Stimulated activated CD4-positive, alpha-beta T cell treated with anti-CD3 and anti-CD28 coated beads, Interleukin-1b, Interleukin-23, amount 100 ng/mL, for 1 hour (primary cell): ENCODE results near the gene HMGN3.

ENCODE experiments used
- DNase-seq, 2 donors: peaks; one replicate each; pipeline ENCODE4 v3.0.0-alpha.2; 2020; ENCODE audit warnings: low read depth in 2 of 2

The HMGN3 gene

DNA sequence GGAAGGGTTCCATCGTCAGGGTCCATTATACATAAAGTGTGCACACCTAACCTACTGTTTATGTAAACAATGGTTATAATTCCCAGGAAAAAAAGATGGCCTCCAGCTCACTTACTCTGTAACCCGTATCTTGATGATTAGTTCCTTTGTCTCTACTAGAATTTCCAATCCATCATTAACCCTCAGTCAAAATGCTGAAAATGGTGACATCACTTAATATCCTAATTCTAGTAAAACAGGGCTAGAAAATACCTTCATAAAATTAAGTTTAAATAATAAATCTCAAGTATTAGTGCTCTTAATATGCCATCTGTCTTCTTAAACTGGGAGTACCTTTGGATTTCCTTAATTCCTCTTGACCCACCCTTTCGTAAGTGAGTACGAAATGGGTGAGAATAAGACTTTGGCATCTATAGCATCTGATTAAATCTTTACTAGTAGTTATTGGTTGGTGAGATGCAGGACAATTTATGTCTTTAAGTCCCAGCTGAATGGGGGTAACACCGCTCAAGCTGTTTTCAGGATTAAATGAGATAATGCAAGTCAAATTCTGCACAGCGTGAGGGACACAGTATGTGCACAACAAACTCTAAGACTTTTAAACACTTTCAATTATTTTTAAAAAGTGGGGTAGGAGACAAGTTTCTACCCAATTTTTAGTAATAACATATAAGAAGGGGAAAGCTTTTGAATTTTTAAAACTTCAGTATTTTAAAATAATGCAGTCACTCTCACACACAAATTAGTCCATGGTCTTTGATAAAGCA is 1.6 kb downstream of the HMGN3 start:
- no peak for DNase-seq

DNA sequence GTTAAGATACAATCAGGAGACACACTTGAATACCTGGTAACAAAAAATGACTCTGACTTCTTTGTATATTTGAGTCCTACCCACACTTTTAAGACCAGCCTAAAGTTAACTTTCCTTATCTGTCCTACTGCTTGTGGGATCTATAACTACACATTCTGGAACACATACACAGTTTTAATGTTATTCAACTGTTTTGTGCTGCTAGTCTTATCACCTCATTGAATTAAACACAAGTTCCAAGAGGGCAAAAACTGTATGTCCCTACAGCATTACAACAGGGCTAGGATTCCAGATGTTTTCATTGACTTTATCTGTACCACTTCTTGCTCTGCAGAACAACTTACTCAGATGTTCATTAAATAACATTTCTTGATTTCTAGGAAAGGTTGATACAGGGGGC is 2.8 kb downstream of the HMGN3 start:
- no peak for DNase-seq

DNA sequence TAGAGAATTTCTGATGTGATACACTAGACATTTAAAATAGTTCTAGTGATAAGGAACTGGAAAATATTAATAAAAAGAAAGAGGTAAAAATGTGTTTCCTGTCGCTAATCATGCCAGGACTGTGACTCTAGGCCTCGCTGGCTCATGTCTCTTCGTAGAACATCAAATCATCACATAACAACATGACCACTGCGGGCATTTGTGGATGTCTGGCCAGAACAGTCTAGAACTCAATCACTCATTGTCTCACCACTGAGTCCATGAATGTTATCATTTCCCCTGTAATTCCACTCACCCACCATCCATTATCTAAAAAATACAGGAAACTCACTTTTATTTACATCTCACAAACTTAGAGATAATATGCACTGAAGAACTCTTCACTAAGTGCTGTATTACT is 3.4 kb downstream of the HMGN3 start:
- no peak for DNase-seq

DNA sequence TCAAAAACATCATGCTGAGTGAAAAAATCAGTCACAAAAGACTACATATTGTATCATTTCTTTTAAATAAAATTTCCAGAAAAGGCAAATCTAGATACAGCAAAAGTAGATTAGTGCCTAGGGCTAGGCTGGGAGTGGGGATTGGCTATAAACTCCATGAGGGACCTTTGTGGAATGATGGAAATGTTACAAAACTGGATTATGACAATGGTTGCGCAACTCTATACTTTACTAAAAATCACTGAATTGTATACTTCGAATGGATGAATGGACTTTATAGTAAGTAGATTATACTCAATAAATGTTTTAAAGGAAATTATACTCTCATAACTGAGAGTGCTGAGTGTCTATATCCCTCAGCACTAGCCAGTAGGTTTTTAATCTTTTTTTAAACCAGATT is 4.3 kb downstream of the HMGN3 start:
- DNase-seq: no peak

DNA sequence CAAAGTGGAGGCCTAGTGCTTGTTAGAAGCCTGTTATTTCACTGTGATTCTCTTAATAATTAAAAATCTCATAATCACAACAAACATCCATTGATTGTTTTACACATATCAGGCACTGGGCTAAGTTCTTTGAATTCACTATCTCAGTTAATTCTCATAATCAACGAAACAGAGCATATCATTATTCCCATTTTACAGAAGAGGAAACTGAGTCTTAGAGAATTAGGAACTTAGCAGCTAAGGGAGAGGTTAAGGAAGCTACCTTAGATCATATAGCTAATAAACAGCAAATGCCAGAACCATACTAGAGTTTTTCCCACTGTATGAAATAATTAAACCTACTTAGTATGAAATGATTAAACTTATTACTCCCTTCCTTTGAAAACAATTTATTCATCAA is 7.0 kb downstream of the HMGN3 start:
- DNase-seq: no peak

DNA sequence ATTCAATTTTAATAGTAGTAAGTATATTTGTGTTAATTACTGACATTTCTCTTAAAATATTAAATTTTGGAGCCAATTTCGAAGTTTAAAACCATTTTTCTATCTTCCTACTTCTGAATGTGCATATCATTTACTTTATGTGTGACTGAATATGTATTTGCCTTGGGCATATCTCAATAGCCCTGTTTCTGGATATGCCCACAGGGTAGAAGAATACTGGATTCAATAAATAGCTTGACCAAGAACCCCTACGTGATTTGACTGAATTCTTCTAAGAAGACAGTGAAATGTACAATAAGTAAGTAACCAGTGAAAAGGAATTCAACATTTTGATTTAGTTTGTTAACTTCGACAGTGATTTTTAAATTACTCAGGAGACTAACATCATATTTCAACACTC is 7.8 kb downstream of the HMGN3 start:
- no peak for DNase-seq

DNA sequence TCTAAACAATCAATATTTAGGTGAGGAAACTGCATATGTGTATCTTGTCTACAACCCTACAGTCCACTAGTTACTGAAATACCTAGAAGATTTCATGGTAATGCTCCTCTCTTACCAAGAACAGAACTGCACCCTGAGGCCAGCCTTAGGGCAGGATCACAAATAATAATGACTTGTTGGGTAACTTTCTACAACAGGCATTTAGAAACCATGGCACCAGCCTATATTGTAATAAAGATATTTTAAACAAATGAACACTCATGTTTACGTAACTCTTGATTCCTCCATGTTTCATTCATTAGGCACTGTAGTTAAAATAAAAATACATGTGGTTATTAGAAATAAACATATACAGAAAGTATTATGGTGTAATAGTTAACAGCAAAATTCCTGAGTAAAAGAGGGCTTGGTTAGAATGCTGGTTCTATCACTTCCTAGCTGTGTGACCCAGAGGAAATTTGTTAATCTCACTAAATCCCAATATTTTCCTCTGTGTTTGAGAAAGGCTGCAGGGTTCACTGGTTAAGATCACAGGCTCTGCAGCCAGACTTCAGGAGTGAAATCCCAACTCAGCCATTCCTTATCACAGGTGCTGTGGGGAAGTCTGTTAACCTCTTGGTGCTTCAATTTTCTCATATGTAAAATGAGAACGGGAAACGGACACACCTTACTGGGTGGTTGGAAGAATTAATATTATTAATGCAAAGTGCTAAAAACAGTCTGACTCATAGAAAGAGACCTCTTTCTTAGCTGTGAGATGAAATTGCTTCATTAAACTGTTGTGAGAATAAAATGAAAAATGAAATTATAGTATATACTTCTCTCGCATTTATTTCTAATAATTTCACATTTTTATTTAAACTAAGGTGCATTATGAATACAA is 8.5 kb downstream of the HMGN3 start:
- no peak for DNase-seq

DNA sequence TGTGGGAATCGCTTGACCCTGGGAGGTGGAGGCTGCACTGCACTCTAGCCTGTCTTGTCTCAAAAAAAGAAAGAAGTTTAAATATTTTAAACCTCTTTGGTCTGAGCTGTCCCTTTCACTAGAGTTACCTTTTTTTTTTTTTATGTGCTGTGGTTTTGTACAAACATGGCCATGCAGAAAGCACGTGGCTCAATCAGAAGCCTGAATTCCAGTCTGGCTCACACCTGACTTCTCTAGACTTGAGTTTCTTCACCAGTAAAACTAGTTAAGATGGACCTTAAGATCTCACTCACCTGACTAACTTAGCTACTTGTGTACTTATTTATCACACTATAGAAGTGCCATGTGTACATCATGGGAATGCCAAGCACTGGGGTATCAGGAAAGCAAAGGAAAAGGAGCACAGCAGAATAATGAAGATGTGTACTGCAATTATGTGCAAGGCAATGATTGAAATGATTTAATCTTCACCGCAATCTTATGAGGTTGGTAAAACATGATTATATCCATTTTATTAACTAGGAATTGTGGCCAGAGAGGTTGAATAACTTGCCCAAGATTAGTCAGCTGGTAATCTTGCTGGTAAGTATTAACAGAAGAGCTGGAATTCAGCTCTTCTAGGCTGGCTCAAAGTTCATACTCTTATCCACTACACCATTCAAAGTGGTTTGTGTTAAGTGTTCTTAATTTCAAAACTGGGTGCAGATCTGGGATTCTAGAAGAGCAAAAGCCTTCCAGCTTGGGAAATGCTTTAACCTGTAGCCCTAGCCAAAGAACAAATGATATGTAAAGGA is 10.7 kb downstream of the HMGN3 start:
- DNase-seq: no peak

DNA sequence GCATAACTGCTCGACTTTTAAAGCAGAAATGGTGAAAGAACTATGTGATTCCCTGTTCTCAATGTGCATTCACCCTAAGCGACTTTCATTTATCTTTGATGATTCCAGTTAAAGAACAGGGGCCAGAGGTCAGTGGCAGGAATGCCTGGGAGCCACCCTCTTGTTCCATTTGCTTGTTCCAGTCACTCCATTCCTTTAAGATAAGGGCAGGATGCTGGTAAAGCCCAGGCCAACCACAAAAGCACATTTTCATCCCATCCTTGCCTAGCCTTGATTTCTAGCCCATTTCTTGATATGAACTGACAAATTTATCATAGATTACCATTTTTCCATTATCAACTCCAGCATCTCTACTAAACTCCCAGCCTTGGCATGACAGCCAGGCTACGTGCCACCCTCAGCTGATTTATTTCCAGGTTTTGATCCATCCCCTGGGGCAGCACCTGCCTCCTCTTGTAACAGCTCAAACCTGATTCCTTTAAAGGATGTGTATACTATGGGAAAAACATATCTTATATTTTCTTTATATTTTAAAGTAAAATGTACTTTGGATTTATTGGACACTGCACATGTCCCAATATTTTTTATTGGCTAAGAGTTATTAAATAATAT is 19.2 kb downstream of the HMGN3 start:
- no peak for DNase-seq

DNA sequence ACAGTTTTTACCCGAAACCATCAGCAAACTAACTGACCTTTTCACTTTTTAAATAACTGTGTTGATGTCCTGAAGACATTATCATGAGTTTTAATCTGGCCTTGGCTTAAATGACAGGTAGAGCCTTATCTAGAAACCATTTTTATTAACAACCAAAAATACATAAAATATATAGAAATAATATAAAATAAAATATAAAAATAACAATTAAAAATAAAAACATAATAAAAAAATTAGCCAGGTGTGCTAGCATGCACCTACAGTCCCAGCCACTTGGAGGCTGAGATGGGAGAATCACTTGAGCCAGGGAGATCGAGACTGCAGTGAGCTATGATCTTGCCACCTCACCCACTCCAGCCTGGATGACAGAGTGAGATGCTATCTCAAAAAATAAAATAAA is 21.6 kb downstream of the HMGN3 start:
- DNase-seq: no peak

DNA sequence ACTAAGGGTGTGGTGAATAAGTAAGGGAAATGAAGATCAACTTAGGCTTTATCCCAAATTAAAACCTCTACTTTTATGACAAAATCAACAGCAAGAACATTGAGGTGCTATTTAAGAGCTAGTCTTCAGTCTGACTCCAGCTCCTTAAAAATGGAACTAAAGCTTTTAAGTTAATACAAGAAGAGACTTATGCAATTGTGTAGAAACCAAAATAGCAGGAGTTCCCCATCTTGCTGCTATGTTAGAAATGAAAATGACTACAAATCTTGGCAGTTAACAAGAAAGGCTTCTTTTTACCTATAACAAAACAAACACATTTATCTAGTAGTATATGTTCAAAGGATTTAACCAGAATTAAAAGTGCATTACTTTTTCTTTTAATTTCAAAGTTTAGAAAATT is 25.7 kb downstream of the HMGN3 start:
- no peak for DNase-seq

DNA sequence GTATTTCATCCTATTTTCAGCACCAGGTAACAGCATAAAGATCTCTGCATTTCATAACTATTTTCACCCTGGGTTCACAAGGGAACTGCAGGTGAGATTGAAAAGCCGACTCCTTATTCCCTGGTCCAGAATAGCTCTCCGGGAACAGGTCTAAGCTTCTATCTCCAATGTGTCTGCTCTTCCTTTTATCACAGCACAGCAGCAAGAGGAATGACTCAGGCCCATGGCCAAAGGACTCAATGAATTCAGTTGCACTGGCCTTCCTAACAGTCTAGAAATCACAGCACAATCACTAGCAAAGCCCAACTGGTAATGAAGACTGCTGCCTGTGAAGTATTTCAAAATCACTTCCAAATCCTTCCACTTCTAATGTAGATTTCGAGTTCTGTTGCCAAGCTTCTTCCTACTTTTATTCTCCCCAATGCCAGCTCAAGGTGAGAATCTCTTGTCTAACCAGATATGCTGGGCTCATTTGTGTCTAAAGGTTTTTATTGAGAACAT is 30.7 kb downstream of the HMGN3 start:
- DNase-seq: no peak

DNA sequence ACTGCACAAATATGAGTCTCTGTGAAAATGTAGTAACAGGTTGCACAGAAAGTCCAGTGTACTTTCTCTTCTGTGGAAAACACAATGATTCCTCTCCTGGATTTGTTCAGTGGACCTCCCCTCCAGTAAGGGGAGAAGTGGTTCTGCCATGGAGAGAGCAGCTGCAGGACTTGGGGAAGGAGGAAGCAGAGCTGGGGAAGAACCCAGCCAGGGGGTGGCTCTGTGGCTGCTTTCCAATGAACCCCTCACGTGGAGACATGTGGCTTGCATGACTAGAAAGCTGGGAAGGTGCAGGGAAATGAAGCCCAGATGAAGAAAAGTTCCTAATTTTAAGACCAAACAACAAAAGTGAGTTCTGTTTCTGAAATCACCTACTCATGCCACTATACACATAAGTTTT is 31.9 kb downstream of the HMGN3 start:
- no peak for DNase-seq

DNA sequence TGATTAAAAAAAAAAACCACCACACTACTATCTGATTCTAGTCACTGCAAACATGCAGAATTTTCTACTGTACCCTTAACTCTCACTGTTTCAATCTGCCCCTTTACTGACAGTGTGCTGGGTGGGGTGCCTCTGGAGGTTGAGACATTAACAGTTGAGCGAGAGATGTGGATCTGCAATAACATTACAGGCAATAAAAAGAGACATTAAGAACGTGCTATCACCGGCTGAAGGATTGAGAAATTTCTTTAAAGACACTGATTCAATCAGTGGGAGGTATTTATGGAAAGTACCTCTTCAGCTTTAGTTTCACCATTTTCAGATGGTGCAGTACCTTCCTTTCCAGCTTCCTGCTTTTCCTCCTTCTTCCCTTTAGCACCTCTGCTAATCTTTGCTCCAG is 32.5 kb downstream of the HMGN3 start:
- no peak for DNase-seq

DNA sequence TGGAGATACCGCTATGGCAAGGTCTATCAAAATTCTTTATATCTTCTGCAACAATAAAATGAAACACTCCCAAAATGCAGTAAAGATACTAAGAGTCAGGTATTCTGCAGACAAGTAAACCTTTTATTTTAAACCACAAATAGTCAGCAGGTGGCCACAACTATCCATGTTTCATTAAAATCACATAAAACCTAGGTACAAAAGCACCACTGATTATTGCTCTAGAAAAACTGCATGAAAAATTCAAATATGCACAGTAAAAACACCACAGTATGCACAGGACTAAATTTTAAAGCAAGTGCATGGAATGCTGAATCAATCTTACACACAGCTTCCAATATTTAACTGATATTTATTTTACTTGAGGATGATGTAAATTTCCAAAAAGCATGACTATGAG is 33.3 kb downstream of the HMGN3 start:
- no peak for DNase-seq

DNA sequence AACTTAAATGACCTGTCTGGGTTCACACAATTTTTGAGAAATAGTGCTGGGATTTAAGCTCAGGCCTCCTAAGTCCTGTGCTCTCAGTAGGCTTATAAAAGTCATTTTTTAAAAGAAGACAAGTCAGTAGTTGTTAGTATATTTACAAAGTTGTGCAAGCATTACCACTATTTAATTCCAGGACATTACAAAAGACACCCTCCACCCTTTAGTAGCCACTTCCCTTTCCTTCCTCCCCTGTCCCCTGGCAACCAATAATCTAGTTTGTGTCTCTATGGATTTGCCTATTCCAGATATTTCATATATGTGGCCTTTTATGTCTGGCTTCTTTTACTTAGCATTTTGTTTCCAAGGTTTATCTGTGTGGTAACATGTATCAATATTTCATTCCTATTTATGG is 37.6 kb downstream of the HMGN3 start:
- DNase-seq: no peak

DNA sequence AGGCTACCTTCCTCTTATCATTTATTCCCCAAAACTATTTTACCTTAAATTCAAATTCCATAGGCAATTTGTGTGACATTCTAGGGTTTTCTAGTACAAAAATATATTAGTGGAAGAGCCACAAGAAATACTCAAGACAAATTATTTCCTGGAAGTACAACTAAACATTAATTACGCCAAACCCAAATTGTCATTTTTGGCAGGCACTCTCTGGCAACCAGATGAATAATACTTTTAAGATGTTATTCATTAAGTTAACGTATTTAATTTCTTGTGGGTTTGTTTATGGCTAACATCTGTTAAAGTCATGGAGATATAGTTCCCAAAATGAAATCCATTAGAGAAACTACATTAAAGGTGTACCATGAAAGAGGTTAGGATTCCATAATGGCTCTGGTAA is 40.5 kb downstream of the HMGN3 start:
- DNase-seq: no peak

DNA sequence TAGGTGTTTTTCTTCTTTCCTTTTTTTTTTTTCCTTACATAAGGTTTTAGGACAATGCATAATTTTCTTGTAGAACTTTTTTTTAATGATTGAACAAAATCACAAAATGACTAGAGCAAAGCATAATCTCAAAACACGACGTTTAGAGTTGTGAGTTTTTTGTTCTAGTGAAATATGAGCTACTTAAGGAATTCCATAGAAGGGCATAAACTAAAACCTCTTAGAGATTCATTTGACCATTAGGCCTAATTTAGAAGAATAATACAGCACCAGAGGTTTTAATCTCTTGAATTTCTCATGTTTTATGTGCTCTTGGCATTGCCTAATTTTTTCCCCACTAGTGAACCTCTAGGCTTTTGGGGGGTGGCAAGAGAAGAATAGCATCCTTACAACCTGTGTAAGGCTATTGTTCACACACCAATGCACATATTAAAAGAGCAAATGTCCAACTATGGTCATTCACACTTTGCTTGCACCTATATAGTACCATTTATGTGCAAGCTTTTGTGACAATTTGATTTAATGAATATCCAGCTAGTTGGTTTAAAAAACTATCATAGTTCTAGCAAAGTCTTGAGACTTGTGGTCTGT is 44.6 kb downstream of the HMGN3 start:
- DNase-seq: no peak

DNA sequence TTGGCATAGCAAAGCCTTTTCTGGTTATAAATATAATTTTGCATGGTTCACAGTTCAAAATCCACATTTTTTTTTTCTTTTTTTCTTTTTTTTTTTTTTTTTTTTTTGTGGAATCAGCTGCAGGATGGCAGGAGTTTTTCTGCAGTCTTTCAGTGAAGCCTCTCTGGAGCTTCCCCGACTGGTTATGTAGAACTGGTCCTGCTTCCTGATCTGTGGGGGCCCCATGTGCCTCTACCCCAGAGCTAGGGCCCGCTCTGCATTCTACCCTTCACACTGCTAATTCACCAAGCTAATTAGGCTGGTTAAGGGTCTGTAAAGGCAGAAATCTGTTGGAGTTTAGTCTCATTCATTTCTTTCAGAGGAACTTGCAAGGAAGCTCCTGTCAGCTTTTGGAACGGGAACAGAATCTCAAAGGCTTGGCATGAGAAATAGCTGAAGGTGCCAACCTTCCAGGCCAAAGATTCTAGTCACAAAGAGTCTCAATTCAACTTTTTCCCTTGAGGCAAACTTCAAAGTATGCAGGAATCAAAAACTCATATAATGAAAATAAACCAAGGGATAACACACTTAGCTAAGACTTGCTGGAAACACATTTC is 45.5 kb downstream of the HMGN3 start:
- no peak for DNase-seq

DNA sequence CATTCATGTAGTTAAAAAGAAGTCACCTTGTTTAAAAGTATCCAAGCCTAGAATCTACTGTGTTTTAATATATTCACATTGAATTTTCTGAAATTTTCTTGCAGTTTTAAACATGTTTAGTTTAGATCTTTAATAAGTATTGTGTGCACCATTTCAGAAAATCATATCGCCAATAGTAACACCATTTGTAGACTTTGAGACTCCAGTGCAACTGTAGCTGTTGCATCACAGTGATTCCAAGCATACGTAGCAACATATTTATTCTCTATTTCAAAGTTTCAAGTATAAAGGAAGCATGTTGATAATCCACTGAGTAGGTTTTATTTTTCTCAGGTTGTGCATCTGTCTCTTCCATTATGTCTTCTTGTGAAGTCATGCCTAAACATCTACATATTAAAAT is 46.4 kb downstream of the HMGN3 start:
- no peak for DNase-seq

DNA sequence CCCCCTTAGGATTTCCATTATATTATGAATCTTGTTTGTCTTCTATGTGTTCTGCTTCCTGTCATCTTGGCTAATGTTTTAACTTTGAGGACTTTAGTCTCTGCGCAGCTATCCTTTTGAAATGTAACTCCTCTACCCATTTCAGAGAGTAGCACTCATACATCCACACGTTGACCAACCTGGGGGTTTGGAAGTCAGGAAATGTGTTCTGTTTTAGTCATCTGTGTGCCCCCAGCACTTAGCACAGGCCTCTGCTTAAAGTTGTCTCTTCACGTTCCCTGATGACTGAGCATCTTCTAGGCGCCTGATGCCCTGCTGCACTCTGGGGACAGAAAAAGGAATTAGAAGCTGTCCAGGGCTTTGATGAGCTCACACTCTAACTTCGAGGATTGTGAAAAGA is 47.9 kb downstream of the HMGN3 start:
- DNase-seq: no peak
